ENCODE results near the gene C2orf72. TPM values are rescaled to one million over a fixed set of nuclear protein-coding genes. Genes with fewer than 3 reads are reported as not detected.

C2orf72 gene
- total and polyA plus RNA-seq, 2 of the 13 experiments (the other 11 are each of a cell fraction or from before 2014, with no cell fraction given): 147 to 203 TPM

DNA sequence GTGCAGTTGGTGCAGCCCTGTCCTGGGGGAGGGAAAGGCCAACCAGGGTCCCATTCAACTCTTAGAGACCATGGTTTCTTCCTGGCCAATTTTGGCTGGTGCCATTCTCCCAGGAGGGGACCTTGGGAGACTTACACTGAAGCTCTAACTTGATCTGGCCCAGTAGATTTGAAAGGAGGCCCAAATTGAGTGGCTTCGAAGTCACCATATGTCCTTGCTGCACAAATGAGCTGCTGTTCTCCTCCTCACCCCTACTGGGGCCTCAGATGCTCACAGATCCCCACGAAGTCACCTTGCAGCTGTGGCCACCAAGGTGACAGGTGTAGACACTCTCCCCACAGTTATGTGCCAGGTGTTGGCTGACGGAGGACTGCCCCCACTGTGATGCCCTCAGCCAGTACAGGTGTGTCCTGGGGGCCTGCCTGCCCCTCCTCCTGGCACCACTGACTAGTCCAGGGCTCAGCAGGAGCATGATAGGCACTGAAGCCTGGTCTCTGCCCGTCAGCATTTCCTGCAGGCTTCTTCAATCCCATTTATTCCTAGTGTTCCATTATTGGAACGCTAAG is 4.7 kb upstream of the C2orf72 start (continued):
- TF ChIP-seq TARDBP (CRISPR knock-in tag; IDR thresholded peaks at IDR 0.05): 0 out of 2 replicates have a peak, but pooled peaks have one; percentile 20
- 0 out of 2 replicates have a peak, but pooled peaks have one; percentile 42 for TF ChIP-seq IRX3 (CRISPR knock-in tag; IDR thresholded peaks at IDR 0.05; ENCODE audit: borderline replicate concordance, low read depth)
- TF ChIP-seq KMT2B (CRISPR knock-in tag; IDR thresholded peaks at IDR 0.05): no peak
- no peak for TF ChIP-seq ZEB1 (IDR thresholded peaks at IDR 0.05; ENCODE audit: insufficient replicate concordance, low read depth)
- TF ChIP-seq SP4 (CRISPR knock-in tag; IDR thresholded peaks at IDR 0.05): peak; percentile 27; the same call in 1 of the 2 replicates
- 0 out of 2 replicates have a peak, but pooled peaks have one; percentile 6 for TF ChIP-seq GABPB1 (CRISPR knock-in tag; IDR thresholded peaks at IDR 0.05)
- no peak for TF ChIP-seq HNRNPH1 (optimal IDR thresholded peaks at IDR 0.05; ENCODE audit: low read depth, low read length)
- peak; percentile 12; the same call in 1 of the 2 replicates for TF ChIP-seq PHF8 (CRISPR knock-in tag; IDR thresholded peaks at IDR 0.05)
- no peak for TF ChIP-seq NFE2 (CRISPR knock-in tag; IDR thresholded peaks at IDR 0.05)
- TF ChIP-seq ZNF614 (CRISPR knock-in tag; IDR thresholded peaks at IDR 0.05; ENCODE audit: borderline replicate concordance): no peak
- TF ChIP-seq ZNF562 (CRISPR knock-in tag; IDR thresholded peaks at IDR 0.05; ENCODE audit: borderline replicate concordance): no peak
- no peak for TF ChIP-seq ZNF790 (CRISPR knock-in tag; IDR thresholded peaks at IDR 0.05; ENCODE audit: borderline replicate concordance)
- no peak for TF ChIP-seq EHMT2 (IDR thresholded peaks at IDR 0.05; ENCODE audit: borderline replicate concordance, low read depth, low read length)
- no peak for TF ChIP-seq ZNF549 (CRISPR knock-in tag; IDR thresholded peaks at IDR 0.05)
- TF ChIP-seq, protein P1, sequence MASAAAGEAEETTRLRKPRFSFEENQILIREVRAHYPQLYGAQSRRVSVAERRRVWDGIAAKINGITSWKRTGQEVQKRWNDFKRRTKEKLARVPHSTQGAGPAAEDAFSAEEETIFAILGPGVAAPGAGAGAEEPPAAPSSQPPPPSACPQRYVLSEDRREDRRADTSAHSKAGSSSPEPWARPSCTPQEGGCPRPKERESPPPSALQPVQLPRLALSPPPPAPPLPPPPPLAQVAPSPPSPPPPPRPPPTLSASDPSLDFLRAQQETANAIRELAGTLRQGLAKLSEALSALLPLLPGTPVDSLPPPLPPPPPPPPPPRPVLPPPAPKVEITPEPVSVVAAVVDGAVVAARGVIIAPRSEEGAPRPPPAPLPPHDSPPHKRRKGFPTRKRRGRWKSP (CRISPR knock-in tag; IDR thresholded peaks at IDR 0.05): peak; percentile 28; the same call in 1 of the 2 replicates
- TF ChIP-seq ZNF687 (CRISPR knock-in tag; IDR thresholded peaks at IDR 0.05): peak; percentile 80
- TF ChIP-seq TCF7 (IDR thresholded peaks at IDR 0.05; ENCODE audit: low read depth): no peak
- 0 out of 2 replicates have a peak, but pooled peaks have one; percentile 35 for TF ChIP-seq NRL (CRISPR knock-in tag; IDR thresholded peaks at IDR 0.05; ENCODE audit: borderline replicate concordance)
- peak; percentile 16 for TF ChIP-seq ZNF883 (CRISPR knock-in tag; IDR thresholded peaks at IDR 0.05; ENCODE audit: not compliant biosample characterization)
- TF ChIP-seq ZIK1 (CRISPR knock-in tag; IDR thresholded peaks at IDR 0.05; ENCODE audit: borderline replicate concordance, low read depth): 0 out of 2 replicates have a peak, but pooled peaks have one; percentile 58
- no peak for TF ChIP-seq MED13 (CRISPR knock-in tag; IDR thresholded peaks at IDR 0.05)
- TF ChIP-seq, protein P2, sequence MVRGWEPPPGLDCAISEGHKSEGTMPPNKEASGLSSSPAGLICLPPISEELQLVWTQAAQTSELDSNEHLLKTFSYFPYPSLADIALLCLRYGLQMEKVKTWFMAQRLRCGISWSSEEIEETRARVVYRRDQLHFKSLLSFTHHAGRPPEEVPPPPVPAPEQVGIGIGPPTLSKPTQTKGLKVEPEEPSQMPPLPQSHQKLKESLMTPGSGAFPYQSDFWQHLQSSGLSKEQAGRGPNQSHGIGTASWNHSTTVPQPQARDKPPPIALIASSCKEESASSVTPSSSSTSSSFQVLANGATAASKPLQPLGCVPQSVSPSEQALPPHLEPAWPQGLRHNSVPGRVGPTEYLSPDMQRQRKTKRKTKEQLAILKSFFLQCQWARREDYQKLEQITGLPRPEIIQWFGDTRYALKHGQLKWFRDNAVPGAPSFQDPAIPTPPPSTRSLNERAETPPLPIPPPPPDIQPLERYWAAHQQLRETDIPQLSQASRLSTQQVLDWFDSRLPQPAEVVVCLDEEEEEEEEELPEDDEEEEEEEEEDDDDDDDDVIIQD (CRISPR knock-in tag; IDR thresholded peaks at IDR 0.05; ENCODE audit: low read depth): no peak
- no peak for TF ChIP-seq IKZF4 (CRISPR knock-in tag; IDR thresholded peaks at IDR 0.05; ENCODE audit: borderline replicate concordance, low read depth, not compliant biosample characterization)
- 0 out of 2 replicates have a peak, but pooled peaks have one; percentile 54 for TF ChIP-seq ZC3H13 (CRISPR knock-in tag; IDR thresholded peaks at IDR 0.05)

Data from HepG2 (cell line).